GM21381 (cell line): ENCODE data around the gene AMOTL1.

Experiments
- ATAC-seq: cut with Tn5 transposase; IDR thresholded peaks from one replicate; pipeline ENCODE4 v1.9.1; 2021; ENCODE audit warnings: mild to moderate bottlenecking, moderate library complexity; ENCODE audit not compliant: unreplicated experiment

AMOTL1 gene

GRCh38 chr11:94767291-94767690, 865 bp upstream of the AMOTL1 start:
- ATAC-seq = no peak

- ATAC-seq = peak; percentile 36
Observed at GRCh38 chr11:94768602-94769541, 716 bp downstream of the AMOTL1 start.

- no peak for ATAC-seq
Observed at GRCh38 chr11:94769880-94770279, 1.7 kb downstream of the AMOTL1 start.

- ATAC-seq = no peak
Observed at GRCh38 chr11:94770563-94771120, 2.5 kb downstream of the AMOTL1 start.

- no peak for ATAC-seq
Observed at GRCh38 chr11:94771390-94771789, 3.2 kb downstream of the AMOTL1 start.

GRCh38 chr11:94771951-94772350, 3.8 kb downstream of the AMOTL1 start:
- no peak for ATAC-seq

GRCh38 chr11:94773842-94774241, 5.7 kb downstream of the AMOTL1 start:
- ATAC-seq = no peak

GRCh38 chr11:94774345-94774744, 6.2 kb downstream of the AMOTL1 start:
- no peak for ATAC-seq

- ATAC-seq = no peak
Observed at GRCh38 chr11:94775567-94776327, 7.6 kb downstream of the AMOTL1 start.

- ATAC-seq = no peak
Observed at GRCh38 chr11:94776351-94777321, 8.5 kb downstream of the AMOTL1 start.

- no peak for ATAC-seq
Observed at GRCh38 chr11:94780432-94780831, 12.3 kb downstream of the AMOTL1 start.

- ATAC-seq = no peak
Observed at GRCh38 chr11:94781837-94782236, 13.7 kb downstream of the AMOTL1 start.

- no peak for ATAC-seq
Observed at GRCh38 chr11:94782446-94782845, 14.3 kb downstream of the AMOTL1 start.

- ATAC-seq = no peak
Observed at GRCh38 chr11:94784884-94785283, 16.7 kb downstream of the AMOTL1 start.

GRCh38 chr11:94785509-94785908, 17.4 kb downstream of the AMOTL1 start:
- no peak for ATAC-seq

- no peak for ATAC-seq
Observed at GRCh38 chr11:94786264-94787126, 18.3 kb downstream of the AMOTL1 start.

GRCh38 chr11:94787801-94788200, 19.6 kb downstream of the AMOTL1 start:
- ATAC-seq = no peak

- no peak for ATAC-seq
Observed at GRCh38 chr11:94788396-94788795, 20.2 kb downstream of the AMOTL1 start.

GRCh38 chr11:94790197-94790596, 22.0 kb downstream of the AMOTL1 start:
- no peak for ATAC-seq
